ENCODE results near the gene ST3GAL2.

- no peak for TF ChIP-seq PATZ1 (CRISPR knock-in tag; IDR thresholded peaks at IDR 0.05; ENCODE audit: borderline replicate concordance)
- TF ChIP-seq ZNF8 (CRISPR knock-in tag; IDR thresholded peaks at IDR 0.05) = no peak
- no peak for TF ChIP-seq TCF4 (CRISPR knock-in tag; IDR thresholded peaks at IDR 0.05; ENCODE audit: borderline replicate concordance)
- no peak for TF ChIP-seq ARNTL (CRISPR knock-in tag; IDR thresholded peaks at IDR 0.05; ENCODE audit: borderline replicate concordance, low read depth)
- no peak for TF ChIP-seq ZNF70 (CRISPR knock-in tag; IDR thresholded peaks at IDR 0.05)
- TF ChIP-seq, protein P1, sequence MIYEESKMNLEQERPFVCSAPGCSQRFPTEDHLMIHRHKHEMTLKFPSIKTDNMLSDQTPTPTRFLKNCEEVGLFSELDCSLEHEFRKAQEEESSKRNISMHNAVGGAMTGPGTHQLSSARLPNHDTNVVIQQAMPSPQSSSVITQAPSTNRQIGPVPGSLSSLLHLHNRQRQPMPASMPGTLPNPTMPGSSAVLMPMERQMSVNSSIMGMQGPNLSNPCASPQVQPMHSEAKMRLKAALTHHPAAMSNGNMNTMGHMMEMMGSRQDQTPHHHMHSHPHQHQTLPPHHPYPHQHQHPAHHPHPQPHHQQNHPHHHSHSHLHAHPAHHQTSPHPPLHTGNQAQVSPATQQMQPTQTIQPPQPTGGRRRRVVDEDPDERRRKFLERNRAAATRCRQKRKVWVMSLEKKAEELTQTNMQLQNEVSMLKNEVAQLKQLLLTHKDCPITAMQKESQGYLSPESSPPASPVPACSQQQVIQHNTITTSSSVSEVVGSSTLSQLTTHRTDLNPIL (CRISPR knock-in tag; IDR thresholded peaks at IDR 0.05; ENCODE audit: low read depth) = no peak
- TF ChIP-seq, protein P2, sequence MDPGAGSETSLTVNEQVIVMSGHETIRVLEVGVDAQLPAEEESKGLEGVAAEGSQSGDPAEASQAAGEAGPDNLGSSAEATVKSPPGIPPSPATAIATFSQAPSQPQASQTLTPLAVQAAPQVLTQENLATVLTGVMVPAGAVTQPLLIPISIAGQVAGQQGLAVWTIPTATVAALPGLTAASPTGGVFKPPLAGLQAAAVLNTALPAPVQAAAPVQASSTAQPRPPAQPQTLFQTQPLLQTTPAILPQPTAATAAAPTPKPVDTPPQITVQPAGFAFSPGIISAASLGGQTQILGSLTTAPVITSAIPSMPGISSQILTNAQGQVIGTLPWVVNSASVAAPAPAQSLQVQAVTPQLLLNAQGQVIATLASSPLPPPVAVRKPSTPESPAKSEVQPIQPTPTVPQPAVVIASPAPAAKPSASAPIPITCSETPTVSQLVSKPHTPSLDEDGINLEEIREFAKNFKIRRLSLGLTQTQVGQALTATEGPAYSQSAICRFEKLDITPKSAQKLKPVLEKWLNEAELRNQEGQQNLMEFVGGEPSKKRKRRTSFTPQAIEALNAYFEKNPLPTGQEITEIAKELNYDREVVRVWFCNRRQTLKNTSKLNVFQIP (CRISPR knock-in tag; IDR thresholded peaks at IDR 0.05; ENCODE audit: borderline replicate concordance, low read depth) = no peak
- TF ChIP-seq TOX (CRISPR knock-in tag; IDR thresholded peaks at IDR 0.05; ENCODE audit: borderline replicate concordance) = no peak
- TF ChIP-seq ZFP30 (CRISPR knock-in tag; IDR thresholded peaks at IDR 0.05) = no peak
- no peak for TF ChIP-seq SNAI2 (CRISPR knock-in tag; IDR thresholded peaks at IDR 0.05)
- TF ChIP-seq ESRRG (CRISPR knock-in tag; IDR thresholded peaks at IDR 0.05) = no peak
- TF ChIP-seq ZFP3 (CRISPR knock-in tag; IDR thresholded peaks at IDR 0.05) = 0 out of 2 replicates have a peak, but pooled peaks have one; percentile 26
Measured at GRCh38 chr16:70381604-70382342, 57.1 kb downstream of the ST3GAL2 start.

All from SK-N-SH treated with all-trans-retinoic acid at 6 μM for 48 hours (cell line).